Sigmoid colon (tissue), 4 donors: ENCODE data around the gene ST3GAL2.

Experiments
- POLR2A ChIP-seq, 2 donors: fragments of 450-650 bp; IDR thresholded peaks; one replicate each; pipeline ENCODE4 v1.6.1; 2016; ENCODE audit warnings: antibody characterized with exemption in 2 of 2, mild to moderate bottlenecking in 2 of 2, moderate library complexity in 2 of 2
- POLR2AphosphoS5 ChIP-seq, 4 donors: sonication (generic); formaldehyde crosslinking; IDR thresholded peaks; one replicate each; pipeline ENCODE4 v1.6.1; 2017; ENCODE audit warnings: antibody characterized with exemption in 4 of 4
- TF ChIP-seq, protein P1 (sequence below), 4 experiments: fragments of 450-650 bp in 3 of 4; fragments of 200-600 bp in 1 of 4; IDR thresholded peaks; one replicate each; pipeline ENCODE4 v1.5.1; 2016 to 2019; ENCODE audit warnings: antibody characterized with exemption in 4 of 4, mild to moderate bottlenecking in 3 of 4, moderate library complexity in 2 of 4

DNA sequence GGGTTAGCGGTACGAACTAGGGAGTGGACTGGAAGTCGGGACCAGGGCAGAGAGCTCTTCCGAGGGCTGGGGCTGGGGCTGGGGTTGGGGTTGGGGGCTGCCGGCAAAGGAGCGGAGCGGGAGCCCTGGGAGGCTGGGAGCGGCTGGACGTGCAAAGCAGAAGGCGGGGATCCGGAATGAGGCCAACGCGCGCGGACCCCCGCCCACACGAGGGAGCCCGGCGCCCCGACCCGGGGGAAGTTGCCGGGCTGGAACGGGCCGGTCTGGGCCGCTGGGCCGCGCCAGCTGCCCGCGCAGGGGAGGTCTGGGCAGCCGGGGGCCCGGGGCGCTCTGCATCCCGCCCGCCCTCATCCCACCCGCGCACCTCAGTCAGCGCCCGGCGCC lies 323 bp downstream of the ST3GAL2 start:
- TF ChIP-seq, protein P1, sequence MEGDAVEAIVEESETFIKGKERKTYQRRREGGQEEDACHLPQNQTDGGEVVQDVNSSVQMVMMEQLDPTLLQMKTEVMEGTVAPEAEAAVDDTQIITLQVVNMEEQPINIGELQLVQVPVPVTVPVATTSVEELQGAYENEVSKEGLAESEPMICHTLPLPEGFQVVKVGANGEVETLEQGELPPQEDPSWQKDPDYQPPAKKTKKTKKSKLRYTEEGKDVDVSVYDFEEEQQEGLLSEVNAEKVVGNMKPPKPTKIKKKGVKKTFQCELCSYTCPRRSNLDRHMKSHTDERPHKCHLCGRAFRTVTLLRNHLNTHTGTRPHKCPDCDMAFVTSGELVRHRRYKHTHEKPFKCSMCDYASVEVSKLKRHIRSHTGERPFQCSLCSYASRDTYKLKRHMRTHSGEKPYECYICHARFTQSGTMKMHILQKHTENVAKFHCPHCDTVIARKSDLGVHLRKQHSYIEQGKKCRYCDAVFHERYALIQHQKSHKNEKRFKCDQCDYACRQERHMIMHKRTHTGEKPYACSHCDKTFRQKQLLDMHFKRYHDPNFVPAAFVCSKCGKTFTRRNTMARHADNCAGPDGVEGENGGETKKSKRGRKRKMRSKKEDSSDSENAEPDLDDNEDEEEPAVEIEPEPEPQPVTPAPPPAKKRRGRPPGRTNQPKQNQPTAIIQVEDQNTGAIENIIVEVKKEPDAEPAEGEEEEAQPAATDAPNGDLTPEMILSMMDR (IDR thresholded peaks at IDR 0.05): no peak
- TF ChIP-seq POLR2A (IDR thresholded peaks at IDR 0.05) (no peak), POLR2AphosphoS5 (IDR thresholded peaks at IDR 0.05) (no peak)
